PC-9 (cell line): ENCODE measurements around the gene GPR89A.

Source experiments
- CTCF ChIP-seq: fragments of 200-600 bp; sonication (generic); conservative IDR thresholded peaks from 2 replicates; pipeline ENCODE4 v1.6.1; 2017; ENCODE audit warnings: mixed run types, antibody characterized with exemption, mild to moderate bottlenecking, moderate library complexity
- EZH2 ChIP-seq: fragments of 200-600 bp; sonication (generic); IDR thresholded peaks from 2 replicates; pipeline ENCODE4 v1.8.0; 2017; ENCODE audit warnings: antibody characterized with exemption, low read depth

- TF ChIP-seq CTCF (no peak), EZH2 (no peak)
These were observed 85.1 kb downstream of the GPR89A start for GRCh38 chr1:145692785-145693443.
